GM12878 (cell line): ENCODE results near the gene ACSM5. TPM values are rescaled to one million over a fixed set of nuclear protein-coding genes. Genes with fewer than 3 reads are reported as not detected.
"Not testable (repeated sequence)": the region's sequence is repeated elsewhere in the genome, so short reads cannot be mapped to it uniquely, and the experiment has no call there.

Source experiments
- ATAC-seq: fragments of 200-7000 bp; cut with Tn5 transposase; 3 replicates; pipeline ENCODE4 v1.9.1; 2020; ENCODE audit warnings: mild to moderate bottlenecking, moderate library complexity
- BruUV-seq: library from RNA; stranded (reverse); fragments of 400-500 nt; replicated peaks from 2 replicates; lab custom pipeline; 2021; lab: Mats Ljungman, UMichigan
- CTCF ChIA-PET: fragments of 300-600 bp; sonication (Branson Sonifier 250); formaldehyde crosslinking; extraction: SDS; loops from one replicate; lab custom pipeline; 2021; ENCODE audit warnings: inconsistent platforms; lab: Yijun Ruan, JAX
- POLR2A ChIA-PET: fragments of 350-600 bp; formaldehyde crosslinking; extraction: SDS; loops from one replicate; lab custom pipeline; 2021; ENCODE audit warnings: inconsistent platforms; lab: Charles Lee
- RAD21 ChIA-PET: fragments of 300-600 bp; sonication (Branson Sonifier 250); formaldehyde crosslinking; loops from one replicate; lab custom pipeline; 2023; ENCODE audit warnings: antibody characterized with exemption; ENCODE audit not compliant: unreplicated experiment; lab: Charles Lee
- SMC1A ChIA-PET: fragments of 300-600 bp; sonication (Branson Sonifier 250); formaldehyde crosslinking; loops from one replicate; lab custom pipeline; 2023; ENCODE audit not compliant: unreplicated experiment, uncharacterized antibody; lab: Charles Lee
- DNase-seq: peaks from one replicate; pipeline ENCODE4 v3.0.0-alpha.2; 2011; ENCODE audit warnings: low read depth, low spot score
- FAIRE-seq: peaks from 3 replicates; lab custom pipeline; 2011; peaks lifted over from hg19 to GRCh38; lab: Jason Lieb, UNC
- H2AFZ ChIP-seq: 2 replicates; pipeline ENCODE4 v1.6.0; 2011; ENCODE audit warnings: low read depth, low read length, control low read depth; ENCODE audit not compliant: control insufficient read depth
- H3K27ac ChIP-seq: 2 replicates; pipeline ENCODE4 v1.5.1; 2011; ENCODE audit warnings: control low read depth; ENCODE audit not compliant: control insufficient read depth, insufficient read depth
- H3K27me3 ChIP-seq, 2 experiments: replicated peaks in 1 of 2; 2 replicates each; pipeline versions ENCODE4 v1.6.0 to v1.6.1; 2011; ENCODE audit warnings: low read length in 1 of 2; ENCODE audit not compliant: control insufficient read depth in 2 of 2, insufficient read depth in 2 of 2
- H3K36me3 ChIP-seq, 2 experiments: 2 replicates each; pipeline ENCODE4 v1.5.1; 2011; ENCODE audit warnings: low read length in 1 of 2; ENCODE audit not compliant: control insufficient read depth in 2 of 2, insufficient read depth in 2 of 2
- H3K4me1 ChIP-seq: 2 replicates; pipeline ENCODE4 v1.6.1; 2011; ENCODE audit warnings: mild to moderate bottlenecking, low read length, moderate library complexity, mixed read lengths; ENCODE audit not compliant: control insufficient read depth, insufficient read depth
- H3K4me2 ChIP-seq: 2 replicates; pipeline ENCODE4 v1.6.0; 2011; ENCODE audit warnings: control low read depth; ENCODE audit not compliant: control insufficient read depth, insufficient read depth
- H3K4me3 ChIP-seq: fragments of 200-600 bp; sonication (generic); 2 replicates; pipeline ENCODE4 v1.5.1; 2016
- H3K79me2 ChIP-seq: 2 replicates; pipeline ENCODE4 v1.6.0; 2011; ENCODE audit warnings: low read length; ENCODE audit not compliant: control insufficient read depth, insufficient read depth
- H3K9ac ChIP-seq: 2 replicates; pipeline ENCODE4 v1.8.0; 2011; ENCODE audit warnings: low read length, control low read depth, mixed read lengths; ENCODE audit not compliant: control insufficient read depth, insufficient read depth
- H3K9me3 ChIP-seq: replicated peaks from 3 replicates; pipeline ENCODE4 v1.5.1; 2011; ENCODE audit warnings: mild to moderate bottlenecking, low read length; ENCODE audit not compliant: control insufficient read depth, insufficient read depth
- H4K20me1 ChIP-seq: 2 replicates; pipeline ENCODE4 v1.6.0; 2011; ENCODE audit not compliant: control insufficient read depth, insufficient read depth
- CHD1 ChIP-seq: IDR thresholded peaks from 2 replicates; pipeline ENCODE4 v1.6.1; 2012; ENCODE audit warnings: low read depth, low read length, improper control_type of control experiment
- KAT2A ChIP-seq: conservative IDR thresholded peaks from 2 replicates; pipeline ENCODE4 v1.6.1; 2011; ENCODE audit warnings: low read depth, low read length; ENCODE audit not compliant: control insufficient read depth
- POU2F2 ChIP-seq: IDR thresholded peaks from 3 replicates; pipeline ENCODE4 v1.6.1; 2011; ENCODE audit warnings: low read depth, mild to moderate bottlenecking, low read length, borderline replicate concordance
- WGBS: methylation state at CpG from one replicate; pipeline ENCODE4 v1.1.6; 2016; ENCODE audit warnings: low lambda C conversion rate; ENCODE audit not compliant: insufficient replicate concordance, insufficient coverage; ENCODE audit errors: missing lambda C conversion rate; 5-methylcytosine and 5-hydroxymethylcytosine counted together
- in situ Hi-C: fragments of 300-500 bp; cut with MboI; formaldehyde crosslinking; loops from 9 replicates; pipeline ENCODE4 v1.14.3; 2018; ENCODE audit warnings: mixed read lengths
- intact Hi-C: fragments of 100-400 bp; cut with micrococcal nuclease; formaldehyde crosslinking; loops from one replicate; pipeline ENCODE4 v1.14.2; 2022; ENCODE audit not compliant: unreplicated experiment
- polyA plus RNA-seq, 11 experiments: library from polyadenylated mRNA; depleted of rRNA in 4 of 11; unstranded in 6 of 11; stranded (reverse) in 5 of 11; fragments of >200 nt; fragmentation: Nextera tagmentation in 4 of 11; fragmentation: Illumina TruSeq in 1 of 11; extraction: Ambion mirVana in 4 of 11; extraction: Trizol in 1 of 11; gene quantifications; 1 replicate in 1 of 11; 2 replicates in 10 of 11; pipeline versions ENCODE4 v1.2.1 to v1.2.3, GENCODE V29; 2011 to 2016; ENCODE audit warnings: inconsistent platforms in 2 of 11, missing spikeins in 2 of 11, low read depth in 1 of 11
- total RNA-seq, 4 experiments: library from RNA; depleted of rRNA in 3 of 4; stranded (reverse); fragments of >200 nt in 3 of 4; fragmentation: Illumina TruSeq in 1 of 4; extraction: Trizol in 1 of 4; gene quantifications; 2 replicates each; pipeline versions ENCODE4 v1.2.1 to v1.2.3, GENCODE V29; 2013 to 2021

Gene ACSM5
- total and polyA plus RNA-seq, 10 of the 15 experiments (the other 5 are each of a cell fraction or from before 2014, with no cell fraction given): 0.07 to 0.54 (median 0.26) TPM; not detected in 3

- ATAC-seq, H4K20me1 ChIP-seq, POLR2A ChIA-PET, DNase-seq, in situ Hi-C loops, intact Hi-C loops, FAIRE-seq, H3K4me3 ChIP-seq, H3K4me1 ChIP-seq, H3K9me3 ChIP-seq, SMC1A ChIA-PET, H3K9ac ChIP-seq, H3K27me3 ChIP-seq, H2AFZ ChIP-seq, H3K27ac ChIP-seq, BruUV-seq, H3K4me2 ChIP-seq, H3K36me3 ChIP-seq, RAD21 ChIA-PET, H3K79me2 ChIP-seq: not testable (repeated sequence)
- CTCF ChIA-PET: interaction anchor here (0.7 kb wide), 1 partner anchor 10 kb away, joined by 3 read pairs; the partner anchor contains the start of gene ACSM2A
- WGBS: 47% methylated on average over 1 of the region's 1 CpG
Measured at GRCh38 chr16:20440731-20441130, 31.4 kb downstream of the ACSM5 start.

GRCh38 chr16:20441191-20441590 lies 31.9 kb downstream of the ACSM5 start:
- Histone ChIP-seq H4K20me1 (no peaks in the 10 kb centered on the region), H3K79me2 (no peaks in the 10 kb centered on the region), H3K4me1 (no peaks in the 10 kb centered on the region), H3K4me2 (no peak overlapping the region), H2AFZ (no peak overlapping the region), H3K9me3 (no peaks in the 10 kb centered on the region), H3K4me3 (no peak overlapping the region), H3K27ac (no peak overlapping the region), H3K27me3 (no peaks in the 10 kb centered on the region), H3K36me3 (no peaks in the 10 kb centered on the region), H3K9ac (no peak overlapping the region)
- ChIA-PET SMC1A (no interaction called here), RAD21 (no interaction called here), POLR2A (no interaction called here), CTCF (interaction anchor here (0.7 kb wide), 1 partner anchor 10 kb away, joined by 3 read pairs; the partner anchor contains the start of gene ACSM2A)
- intact Hi-C loops (no loop called here), in situ Hi-C loops (no loop called here)
- ATAC-seq (no peak), DNase-seq (no peak), FAIRE-seq (no peak)
- no TSS peak for BruUV-seq
- TF ChIP-seq CHD1 (no peak), POU2F2 (no peak), KAT2A (no peak)
- 4% methylated on average over 3 of the region's 3 CpGs for WGBS

- H3K9ac ChIP-seq, intact Hi-C loops, H3K4me2 ChIP-seq, H3K27ac ChIP-seq, H3K4me3 ChIP-seq, RAD21 ChIA-PET, H3K36me3 ChIP-seq, POLR2A ChIA-PET, in situ Hi-C loops, H3K27me3 ChIP-seq, CTCF ChIA-PET, FAIRE-seq, H3K9me3 ChIP-seq, BruUV-seq, H2AFZ ChIP-seq, ATAC-seq, H3K79me2 ChIP-seq, SMC1A ChIA-PET, H4K20me1 ChIP-seq, H3K4me1 ChIP-seq, DNase-seq: not testable (repeated sequence)
- WGBS: 25% methylated on average over 2 of the region's 4 CpGs
Measured at GRCh38 chr16:20441859-20442258, 32.5 kb downstream of the ACSM5 start.
